PC-3 (cell line): ENCODE results near the gene NBDY. TPM values are rescaled to one million over a fixed set of nuclear protein-coding genes. Genes with fewer than 3 reads are reported as not detected.

Experiments
- ATAC-seq: fragments of 200-7000 bp; cut with Tn5 transposase; 2 replicates; pipeline ENCODE4 v1.9.1; 2020; ENCODE audit warnings: mild to moderate bottlenecking, moderate library complexity
- BruUV-seq: library from RNA; stranded (reverse); fragments of 400-500 nt; replicated peaks from 2 replicates; lab custom pipeline; 2021; lab: Mats Ljungman, UMichigan
- CTCF ChIA-PET: fragments of 300-600 bp; sonication (Branson Sonifier 250); formaldehyde crosslinking; loops from one replicate; lab custom pipeline; 2022; ENCODE audit warnings: antibody characterized with exemption; lab: Charles Lee
- POLR2A ChIA-PET: fragments of 300-600 bp; sonication (Branson Sonifier 250); formaldehyde crosslinking; loops from one replicate; lab custom pipeline; 2022; ENCODE audit warnings: antibody characterized with exemption; ENCODE audit not compliant: unreplicated experiment; lab: Charles Lee
- DNase-seq: peaks from one replicate; pipeline ENCODE4 v3.0.0-alpha.2; 2015
- H2AFZ ChIP-seq: fragments of 300-600 bp; sonication (generic); 2 replicates; pipeline ENCODE4 v1.6.0; 2016; ENCODE audit warnings: antibody characterized with exemption, low read length
- H3F3A ChIP-seq: fragments of 300-600 bp; sonication (generic); one replicate; pipeline ENCODE4 v1.6.0; 2017; ENCODE audit warnings: antibody characterized with exemption, low read length, control low read depth, mild to moderate bottlenecking; ENCODE audit not compliant: unreplicated experiment
- H3K27ac ChIP-seq: fragments of 300-600 bp; sonication (generic); 2 replicates; pipeline ENCODE4 v1.5.1; 2016; ENCODE audit warnings: mild to moderate bottlenecking, low read length
- H3K27me3 ChIP-seq: fragments of 300-600 bp; sonication (generic); 2 replicates; pipeline ENCODE4 v1.6.1; 2016; ENCODE audit warnings: low read length, mixed read lengths
- H3K36me3 ChIP-seq: fragments of 300-600 bp; sonication (generic); 2 replicates; pipeline ENCODE4 v1.6.1; 2016; ENCODE audit warnings: low read depth, mixed run types, low read length, mixed read lengths
- H3K4me1 ChIP-seq: fragments of 300-600 bp; sonication (generic); 2 replicates; pipeline ENCODE4 v1.5.1; 2016; ENCODE audit warnings: low read length; ENCODE audit not compliant: insufficient read depth
- H3K4me2 ChIP-seq: fragments of 300-600 bp; sonication (generic); 2 replicates; pipeline ENCODE4 v1.6.0; 2016; ENCODE audit warnings: low read length
- H3K4me3 ChIP-seq: fragments of 300-600 bp; sonication (generic); 2 replicates; pipeline ENCODE4 v1.5.1; 2016; ENCODE audit warnings: mild to moderate bottlenecking, low read length, mixed read lengths
- H3K79me2 ChIP-seq: fragments of 300-600 bp; sonication (generic); 2 replicates; pipeline ENCODE4 v1.6.1; 2017; ENCODE audit warnings: low read length, mixed read lengths
- H3K9ac ChIP-seq: fragments of 300-600 bp; sonication (generic); 2 replicates; pipeline ENCODE4 v1.6.0; 2016; ENCODE audit warnings: mild to moderate bottlenecking, low read length
- H3K9me2 ChIP-seq: fragments of 300-600 bp; sonication (generic); replicated peaks from 2 replicates; pipeline ENCODE4 v1.6.1; 2016; ENCODE audit warnings: mixed run types, low read length, mixed read lengths
- H3K9me3 ChIP-seq: fragments of 300-600 bp; sonication (generic); 2 replicates; pipeline ENCODE4 v1.6.1; 2016; ENCODE audit warnings: low read length, mixed read lengths
- H4K20me1 ChIP-seq: fragments of 300-600 bp; sonication (generic); 2 replicates; pipeline ENCODE4 v1.6.1; 2016; ENCODE audit warnings: low read length, mixed read lengths
- EZH2 ChIP-seq: fragments of 300-600 bp; sonication (generic); IDR thresholded peaks from one replicate; pipeline ENCODE4 v1.6.1; 2017; ENCODE audit warnings: antibody characterized with exemption, mild to moderate bottlenecking, low read length; ENCODE audit not compliant: unreplicated experiment
- EZH2phosphoT487 ChIP-seq: fragments of 300-600 bp; sonication (generic); IDR thresholded peaks from 2 replicates; pipeline ENCODE4 v1.6.1; 2018; ENCODE audit warnings: mild to moderate bottlenecking, antibody characterized with exemption, low read length, borderline replicate concordance
- intact Hi-C: fragments of 100-400 bp; cut with micrococcal nuclease; formaldehyde crosslinking; loops from 2 replicates; pipeline ENCODE4 v1.9.0; 2023
- total RNA-seq: library from RNA; depleted of rRNA; stranded (reverse); fragments of >200 nt; gene quantifications from 2 replicates; pipeline ENCODE4 v1.2.3, GENCODE V29; 2014
- TF ChIP-seq, protein P1 (sequence below): fragments of 300-600 bp; sonication (generic); conservative IDR thresholded peaks from 2 replicates; pipeline ENCODE4 v1.5.1; 2017; ENCODE audit warnings: antibody characterized with exemption, low read depth, mild to moderate bottlenecking, low read length

The NBDY gene
- total RNA-seq, 1 experiment from 2014 or later: 13.6 TPM

DNA sequence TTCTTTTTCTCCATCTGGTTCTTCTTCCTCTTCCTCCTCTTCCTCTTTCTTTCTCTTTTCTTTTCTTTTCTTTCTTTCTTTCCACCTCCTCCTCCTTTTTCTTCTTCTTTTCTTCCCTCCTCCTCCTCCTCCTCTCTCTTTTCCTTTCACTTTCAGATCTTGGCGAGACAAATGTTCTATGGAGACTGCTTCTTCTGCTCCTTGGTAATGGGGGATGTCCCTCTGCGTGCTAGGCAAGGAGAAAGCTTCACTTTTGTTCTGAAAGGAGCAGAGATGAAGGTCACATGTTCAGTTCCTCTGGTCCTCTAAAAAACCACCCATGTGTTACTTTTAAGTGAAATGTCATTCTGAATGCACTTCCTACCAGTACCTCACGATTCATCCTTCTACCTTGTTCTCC is 33.2 kb downstream of the NBDY start:
- ATAC-seq: no peak
- Histone ChIP-seq H3K4me3 (no peak overlapping the region), H3K27ac (no peak overlapping the region), H3K27me3 (no peaks in the 10 kb centered on the region), H4K20me1 (no peaks in the 10 kb centered on the region), H3K9me3 (no peaks in the 10 kb centered on the region), H3K4me2 (no peak overlapping the region), H3K9ac (no peak overlapping the region), H3K79me2 (no peaks in the 10 kb centered on the region), H3K9me2 (no peaks in the 10 kb centered on the region), H3K4me1 (0 out of 2 replicates have a peak, but pooled peaks cover 4% of the 10 kb centered on the region), H3K36me3 (no peaks in the 10 kb centered on the region), H3F3A (no peaks in the 10 kb centered on the region), H2AFZ (no peak overlapping the region)
- TF ChIP-seq EZH2 (no peak), EZH2phosphoT487 (no peak)
- TF ChIP-seq, protein P1, sequence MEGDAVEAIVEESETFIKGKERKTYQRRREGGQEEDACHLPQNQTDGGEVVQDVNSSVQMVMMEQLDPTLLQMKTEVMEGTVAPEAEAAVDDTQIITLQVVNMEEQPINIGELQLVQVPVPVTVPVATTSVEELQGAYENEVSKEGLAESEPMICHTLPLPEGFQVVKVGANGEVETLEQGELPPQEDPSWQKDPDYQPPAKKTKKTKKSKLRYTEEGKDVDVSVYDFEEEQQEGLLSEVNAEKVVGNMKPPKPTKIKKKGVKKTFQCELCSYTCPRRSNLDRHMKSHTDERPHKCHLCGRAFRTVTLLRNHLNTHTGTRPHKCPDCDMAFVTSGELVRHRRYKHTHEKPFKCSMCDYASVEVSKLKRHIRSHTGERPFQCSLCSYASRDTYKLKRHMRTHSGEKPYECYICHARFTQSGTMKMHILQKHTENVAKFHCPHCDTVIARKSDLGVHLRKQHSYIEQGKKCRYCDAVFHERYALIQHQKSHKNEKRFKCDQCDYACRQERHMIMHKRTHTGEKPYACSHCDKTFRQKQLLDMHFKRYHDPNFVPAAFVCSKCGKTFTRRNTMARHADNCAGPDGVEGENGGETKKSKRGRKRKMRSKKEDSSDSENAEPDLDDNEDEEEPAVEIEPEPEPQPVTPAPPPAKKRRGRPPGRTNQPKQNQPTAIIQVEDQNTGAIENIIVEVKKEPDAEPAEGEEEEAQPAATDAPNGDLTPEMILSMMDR: no peak
- ChIA-PET POLR2A (no interaction called here), CTCF (no interaction called here)
- BruUV-seq: no TSS peak
- intact Hi-C loops: no loop called here
- no peak for DNase-seq

DNA sequence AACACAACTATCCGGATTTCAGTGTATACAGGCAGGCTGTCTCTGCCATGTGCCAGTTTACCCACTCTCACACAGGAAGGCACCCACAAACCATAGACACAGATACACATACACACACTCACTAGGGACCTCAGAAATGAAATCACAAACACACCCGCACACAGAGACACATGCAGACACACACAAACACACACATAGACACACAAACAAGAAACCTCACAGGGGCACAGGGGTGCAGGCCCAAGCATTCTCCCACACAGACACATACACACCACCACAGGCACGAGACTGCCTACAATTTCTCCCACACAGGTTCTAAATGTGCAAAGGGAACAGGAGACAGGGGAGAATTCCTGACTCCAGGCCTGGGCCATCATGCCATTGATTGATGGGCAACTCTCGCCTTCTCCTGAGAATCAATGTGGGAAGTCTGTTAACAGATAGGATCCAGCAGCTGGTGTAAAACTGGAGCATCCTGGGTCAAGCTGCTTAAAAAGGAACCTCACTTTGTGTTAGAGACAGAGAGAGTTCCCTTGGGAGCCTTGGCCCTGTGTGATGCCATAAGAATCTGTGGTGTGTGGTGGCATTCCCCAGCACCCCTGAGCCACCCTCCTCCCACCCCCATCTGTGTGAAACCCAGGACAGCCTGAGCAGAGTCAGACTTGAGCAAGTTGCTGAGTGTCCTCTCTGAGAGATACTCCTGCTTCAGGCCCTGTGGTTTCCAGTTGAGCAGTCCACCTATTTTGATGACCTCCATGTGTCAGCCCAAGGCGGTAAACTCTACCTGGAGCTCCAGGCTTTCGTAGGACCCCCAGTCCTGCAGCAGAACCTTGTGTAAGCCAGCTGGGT is 33.9 kb downstream of the NBDY start:
- Histone ChIP-seq H3F3A (no peaks in the 10 kb centered on the region), H4K20me1 (no peaks in the 10 kb centered on the region), H3K36me3 (no peaks in the 10 kb centered on the region), H3K4me1 (0 out of 2 replicates have a peak, but pooled peaks cover 4% of the 10 kb centered on the region), H3K4me3 (no peak overlapping the region), H3K9ac (no peak overlapping the region), H3K27me3 (no peaks in the 10 kb centered on the region), H3K9me2 (no peaks in the 10 kb centered on the region), H2AFZ (no peak overlapping the region), H3K27ac (no peak overlapping the region), H3K4me2 (no peak overlapping the region), H3K9me3 (no peaks in the 10 kb centered on the region), H3K79me2 (no peaks in the 10 kb centered on the region)
- DNase-seq (no peak), ATAC-seq (no peak)
- intact Hi-C loops: no loop called here
- BruUV-seq: no TSS peak
- TF ChIP-seq, protein P1: no peak
- TF ChIP-seq EZH2phosphoT487: no peak
- TF ChIP-seq EZH2: no peak
- ChIA-PET POLR2A (no interaction called here), CTCF (no interaction called here)

DNA sequence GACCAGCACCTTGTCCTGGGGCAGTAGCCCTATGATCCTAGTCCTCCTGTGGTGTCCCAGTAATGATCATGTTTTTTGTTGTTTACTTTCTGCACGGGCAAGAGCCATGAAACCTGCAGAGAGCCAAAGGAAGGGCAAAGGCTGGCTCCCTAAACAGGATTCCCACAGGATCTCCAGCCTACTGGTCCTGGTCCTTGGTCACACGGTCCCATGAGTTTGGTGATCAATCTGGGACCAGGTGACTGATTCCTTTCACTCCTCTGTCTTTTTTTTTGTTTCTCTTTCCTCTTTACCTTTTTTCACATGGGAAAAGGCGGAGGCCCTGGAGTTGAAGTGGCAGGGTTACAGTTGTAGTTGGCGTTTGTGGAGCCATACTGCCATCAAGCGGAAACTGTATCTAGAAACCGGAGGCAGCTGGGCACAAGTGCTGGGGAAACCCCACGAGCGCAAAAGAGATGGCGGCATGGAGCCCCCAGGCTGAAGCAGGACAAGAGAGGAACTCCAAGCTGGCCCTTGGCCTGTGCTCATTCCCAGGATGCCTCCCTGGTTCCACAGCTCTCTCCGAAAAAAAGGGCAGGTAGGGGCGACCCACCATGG is 34.6 kb downstream of the NBDY start:
- DNase-seq: no peak
- H3K9me2 ChIP-seq: no peaks in the 10 kb centered on the region
- H3K4me2 ChIP-seq: no peak overlapping the region
- no peak for ATAC-seq
- 0 out of 2 replicates have a peak, but pooled peaks cover 4% of the 10 kb centered on the region for H3K4me1 ChIP-seq
- no peak overlapping the region for H2AFZ ChIP-seq
- no peak overlapping the region for H3K27ac ChIP-seq
- TF ChIP-seq, protein P1: no peak
- TF ChIP-seq EZH2 (no peak), EZH2phosphoT487 (no peak)
- intact Hi-C loops: no loop called here
- no peak overlapping the region for H3K9ac ChIP-seq
- no peaks in the 10 kb centered on the region for H3K27me3 ChIP-seq
- no peak overlapping the region for H3K4me3 ChIP-seq
- H3F3A ChIP-seq: no peaks in the 10 kb centered on the region
- no peaks in the 10 kb centered on the region for H3K9me3 ChIP-seq
- H4K20me1 ChIP-seq: no peaks in the 10 kb centered on the region
- BruUV-seq: no TSS peak
- POLR2A ChIA-PET: no interaction called here
- H3K36me3 ChIP-seq: no peaks in the 10 kb centered on the region
- CTCF ChIA-PET: no interaction called here
- no peaks in the 10 kb centered on the region for H3K79me2 ChIP-seq
